Breast epithelium (tissue), 4 donors: Measurements from ENCODE around the gene FXYD1. TPM values are rescaled to one million over a fixed set of nuclear protein-coding genes. Genes with fewer than 3 reads are reported as not detected.

ENCODE experiments used
- DNase-seq, 2 donors: peaks; one replicate each; pipeline ENCODE4 v3.0.0-alpha.2; 2019; ENCODE audit warnings: low spot score in 2 of 2
- H3K27ac ChIP-seq, 2 donors: fragments of 200-600 bp; sonication (generic) in 1 of 2; one replicate each; pipeline ENCODE4 v1.5.1; 2016 to 2019; ENCODE audit warnings: mild to moderate bottlenecking in 1 of 2
- H3K27me3 ChIP-seq, 2 donors: fragments of 200-600 bp; sonication (generic) in 1 of 2; one replicate each; pipeline versions ENCODE4 v1.5.1 to v1.6.0; 2017 to 2019; ENCODE audit warnings: control low read depth in 1 of 2, mild to moderate bottlenecking in 1 of 2
- H3K36me3 ChIP-seq: fragments of 200-600 bp; one replicate; pipeline ENCODE4 v1.5.1; 2019
- H3K4me1 ChIP-seq, 2 donors: fragments of 200-600 bp; sonication (generic); one replicate each; pipeline ENCODE4 v1.5.1; 2016 to 2019; ENCODE audit warnings: control low read depth in 1 of 2
- H3K4me3 ChIP-seq, 3 donors: fragments of 200-600 bp; sonication (generic); 1 replicate in 2 of 3; 2 replicates in 1 of 3; pipeline ENCODE4 v1.5.1; 2016 to 2019; ENCODE audit warnings: mild to moderate bottlenecking in 3 of 3, moderate library complexity in 2 of 3
- H3K9me3 ChIP-seq, 2 donors: fragments of 200-600 bp; sonication (generic) in 1 of 2; one replicate each; pipeline ENCODE4 v1.5.1; 2016 to 2019; ENCODE audit warnings: control low read depth in 1 of 2
- CTCF ChIP-seq, 3 donors: fragments of 450-650 bp; IDR thresholded peaks; one replicate each; pipeline ENCODE4 v1.5.1; 2016 to 2017; ENCODE audit warnings: antibody characterized with exemption in 3 of 3, mild to moderate bottlenecking in 3 of 3, moderate library complexity in 3 of 3
- POLR2A ChIP-seq: fragments of 450-650 bp; IDR thresholded peaks from one replicate; pipeline ENCODE4 v1.6.1; 2016; ENCODE audit warnings: antibody characterized with exemption, mild to moderate bottlenecking, moderate library complexity
- POLR2AphosphoS5 ChIP-seq, 3 donors: sonication (generic); formaldehyde crosslinking; IDR thresholded peaks; one replicate each; pipeline ENCODE4 v1.6.1; 2017; ENCODE audit warnings: antibody characterized with exemption in 3 of 3
- intact Hi-C: fragments of 100-400 bp; cut with DNase I; formaldehyde crosslinking; loops from one replicate; pipeline ENCODE4 v1.15.1; 2023; ENCODE audit warnings: low total_unique reads
- total RNA-seq, 3 donors: library from RNA; depleted of rRNA; stranded (reverse); fragments of >200 nt; gene quantifications; one replicate each; pipeline ENCODE4 v1.1.0, GENCODE V29; 2016

The FXYD1 gene
- total RNA-seq, 3 donors from 2014 or later: 15.5 to 75.5 (median 34.7) TPM

GRCh38 chr19:35093941-35094647 lies 44.5 kb upstream of the FXYD1 start:
- H3K9me3 ChIP-seq: no peaks in the 10 kb centered on the region
- TF ChIP-seq POLR2AphosphoS5 (IDR thresholded peaks at IDR 0.05) (no peak), CTCF (IDR thresholded peaks at IDR 0.05) (no peak), POLR2A (no peak)
- no peak overlapping the region for H3K4me3 ChIP-seq
- intact Hi-C loops: no loop called here
- DNase-seq: no peak
- no peak overlapping the region for H3K27ac ChIP-seq
- H3K4me1 ChIP-seq: no peaks in the 10 kb centered on the region
- no peaks in the 10 kb centered on the region for H3K27me3 ChIP-seq
- no peaks in the 10 kb centered on the region for H3K36me3 ChIP-seq

GRCh38 chr19:35094656-35095055 lies 44.0 kb upstream of the FXYD1 start:
- no peak for DNase-seq
- no peak overlapping the region for H3K4me3 ChIP-seq
- intact Hi-C loops: no loop called here
- H3K27me3 ChIP-seq: no peaks in the 10 kb centered on the region
- no peaks in the 10 kb centered on the region for H3K9me3 ChIP-seq
- H3K36me3 ChIP-seq: no peaks in the 10 kb centered on the region
- H3K27ac ChIP-seq: no peak overlapping the region
- no peaks in the 10 kb centered on the region for H3K4me1 ChIP-seq
- TF ChIP-seq POLR2A (no peak), POLR2AphosphoS5 (IDR thresholded peaks at IDR 0.05) (no peak), CTCF (IDR thresholded peaks at IDR 0.05) (no peak)

GRCh38 chr19:35095667-35096368 lies 42.8 kb upstream of the FXYD1 start:
- intact Hi-C loops: no loop called here
- Histone ChIP-seq H3K9me3 (no peaks in the 10 kb centered on the region), H3K4me3 (no peak overlapping the region)

GRCh38 chr19:35098413-35099049 lies 40.1 kb upstream of the FXYD1 start:
- peak in 1 of 2 donors; percentile 50 for DNase-seq
- H3K4me3 ChIP-seq: no peak overlapping the region
- H3K36me3 ChIP-seq: no peaks in the 10 kb centered on the region
- no peak for TF ChIP-seq POLR2A
- no peak for TF ChIP-seq CTCF (IDR thresholded peaks at IDR 0.05)
- TF ChIP-seq POLR2AphosphoS5 (IDR thresholded peaks at IDR 0.05): no peak
- intact Hi-C loops: no loop called here
- no peaks in the 10 kb centered on the region for H3K27me3 ChIP-seq
- H3K4me1 ChIP-seq: no peaks in the 10 kb centered on the region
- H3K27ac ChIP-seq: peak overlapping the region; percentile 30
- no peaks in the 10 kb centered on the region for H3K9me3 ChIP-seq

More at GRCh38 chr19:35095667-35096368, 42.8 kb upstream of the FXYD1 start:
- DNase-seq: peak in 1 of 2 donors; percentile 66
- H3K36me3 ChIP-seq: no peaks in the 10 kb centered on the region
- no peaks in the 10 kb centered on the region for H3K27me3 ChIP-seq
- peak overlapping the region; percentile 66 to 82 for H3K27ac ChIP-seq
- TF ChIP-seq POLR2A: no peak
- TF ChIP-seq POLR2AphosphoS5 (IDR thresholded peaks at IDR 0.05): no peak
- no peak for TF ChIP-seq CTCF (IDR thresholded peaks at IDR 0.05)
- H3K4me1 ChIP-seq: no peaks in the 10 kb centered on the region
